Femur (tissue), 1 donor: ENCODE results near the gene FOXP4.

Experiments used
- DNase-seq: peaks from one replicate; pipeline ENCODE4 v3.0.0-alpha.2; 2017

FOXP4 gene

GRCh38 chr6:41548841-41549642, 2.9 kb downstream of the FOXP4 start:
- DNase-seq = no peak

GRCh38 chr6:41549673-41550072, 3.5 kb downstream of the FOXP4 start:
- no peak for DNase-seq

GRCh38 chr6:41551086-41551700, 5.0 kb downstream of the FOXP4 start:
- DNase-seq = no peak

- DNase-seq = no peak
These were observed 5.7 kb downstream of the FOXP4 start for GRCh38 chr6:41551857-41552256.

- no peak for DNase-seq
These were observed 6.5 kb downstream of the FOXP4 start for GRCh38 chr6:41552723-41553122.

- no peak for DNase-seq
These were observed 7.3 kb downstream of the FOXP4 start for GRCh38 chr6:41553405-41553999.

- no peak for DNase-seq
These were observed 9.4 kb downstream of the FOXP4 start for GRCh38 chr6:41555326-41556300.

- DNase-seq = no peak
These were observed 11.2 kb downstream of the FOXP4 start for GRCh38 chr6:41557335-41557734.

- DNase-seq = no peak
These were observed 12.0 kb downstream of the FOXP4 start for GRCh38 chr6:41558033-41558807.

- DNase-seq = no peak
These were observed 13.7 kb downstream of the FOXP4 start for GRCh38 chr6:41559655-41560427.

- DNase-seq = peak; percentile 64
These were observed 14.4 kb downstream of the FOXP4 start for GRCh38 chr6:41560431-41561192.

- DNase-seq = no peak
These were observed 15.2 kb downstream of the FOXP4 start for GRCh38 chr6:41561416-41561815.

- DNase-seq = no peak
These were observed 16.0 kb downstream of the FOXP4 start for GRCh38 chr6:41561931-41562911.

- DNase-seq = no peak
These were observed 17.0 kb downstream of the FOXP4 start for GRCh38 chr6:41563060-41563776.

GRCh38 chr6:41564448-41565142, 18.4 kb downstream of the FOXP4 start:
- DNase-seq = no peak

GRCh38 chr6:41565701-41566100, 19.5 kb downstream of the FOXP4 start:
- DNase-seq = no peak

- no peak for DNase-seq
These were observed 20.8 kb downstream of the FOXP4 start for GRCh38 chr6:41566961-41567360.

- DNase-seq = peak; percentile 51
These were observed 21.5 kb downstream of the FOXP4 start for GRCh38 chr6:41567684-41568083.
